ENCODE measurements around the gene LBHD2. TPM values are rescaled to one million over a fixed set of nuclear protein-coding genes. Genes with fewer than 3 reads are reported as not detected.

LBHD2 gene
- total and polyA plus RNA-seq, 2 of the 13 experiments (the other 11 are each of a cell fraction or from before 2014, with no cell fraction given) = 0.67 to 1.00 TPM

GRCh38 chr14:103127356-103127755 lies 43.3 kb downstream of the LBHD2 start (continued):
- TF ChIP-seq RNF219 (CRISPR knock-in tag; IDR thresholded peaks at IDR 0.05) (no peak), ZBTB33 (CRISPR knock-in tag; IDR thresholded peaks at IDR 0.05) (peak; percentile 45; the same call in 1 of the 2 replicates), XRCC5 (optimal IDR thresholded peaks at IDR 0.05; ENCODE audit: low read length) (no peak)

- FAIRE-seq (no peak), ATAC-seq (no peak), DNase-seq (ENCODE audit: low spot score) (no peak)
- no peak overlapping the region for H3K4me2 ChIP-seq (ENCODE audit: low read depth, low read length)
- H3K9me3 ChIP-seq (ENCODE audit: low read length) = no peaks in the 10 kb centered on the region
- no peaks in the 10 kb centered on the region for H3K79me2 ChIP-seq (ENCODE audit: insufficient read depth, low read length)
- no peak overlapping the region for H3K4me3 ChIP-seq (replicated peaks in 1 of 3; ENCODE audit: insufficient read depth in 1 of 3, low read depth in 2 of 3, low read length in 3 of 3)
- no TSS peak for BruUV-seq (replicated peaks)
- ChIA-PET POLR2A (interaction anchor here (1.4 to 1.5 kb wide), 3 partner anchors 16 to 206 kb away, joined by 5 to 7 read pairs (median 5); partner anchors contain the start of gene EIF5), CTCF (ENCODE audit: low intra/inter-chr PET ratio, low total read pairs) (interaction anchor here (1.5 to 1.8 kb wide), 3 partner anchors 23 to 165 kb away, joined by 5 to 10 read pairs (median 6); no protein-coding TSS in a partner anchor)
- H3K4me1 ChIP-seq (ENCODE audit: insufficient read depth, low read length) = peaks cover 30% of the 10 kb centered on the region
- no peak overlapping the region for H3K27ac ChIP-seq (ENCODE audit: extremely low read length, insufficient read depth, low read length)
- H3K27me3 ChIP-seq (ENCODE audit: control insufficient read depth in 1 of 2, insufficient read depth in 2 of 2, low read length in 2 of 2) = peaks cover 7 to 68% of the 10 kb centered on the region in 2 experiments; a peak in 4 of 5 replicates
- H4K20me1 ChIP-seq (ENCODE audit: insufficient read depth, low read length) = no peaks in the 10 kb centered on the region; the same call in 1 of the 2 replicates
- in situ Hi-C loops (cut with HindIII; ENCODE audit: extremely low pct_ligation_motif_present, low pct_unique_long_range_greater_than_20kb) = no loop called here
- 74% methylated on average over 12 of the region's 16 CpGs for WGBS (ENCODE audit: low lambda C conversion rate)
- no peak overlapping the region for H3K9ac ChIP-seq (ENCODE audit: insufficient read depth, low read depth, low read length)
- H3K36me3 ChIP-seq (replicated peaks in 1 of 2; ENCODE audit: control insufficient read depth in 1 of 2, insufficient read depth in 2 of 2, low read length in 2 of 2) = no peaks in the 10 kb centered on the region
- no peak for TF ChIP-seq ZNF770 (CRISPR knock-in tag; IDR thresholded peaks at IDR 0.05)
- TF ChIP-seq MXI1 (IDR thresholded peaks at IDR 0.05; ENCODE audit: borderline replicate concordance, low read depth, low read length) = no peak
- no peak for TF ChIP-seq SOX13 (IDR thresholded peaks at IDR 0.05)
- no peak for TF ChIP-seq SOX13 (CRISPR knock-in tag; conservative IDR thresholded peaks at IDR 0.05 in 1 of 2, IDR thresholded peaks at IDR 0.05 in 1 of 2)
- TF ChIP-seq SMARCE1 (IDR thresholded peaks at IDR 0.05; ENCODE audit: borderline replicate concordance) = no peak
- no peak for TF ChIP-seq TOPORS (CRISPR knock-in tag; IDR thresholded peaks at IDR 0.05)
- TF ChIP-seq ZNF572 (CRISPR knock-in tag; IDR thresholded peaks at IDR 0.05) = no peak
- no peak for TF ChIP-seq ZNF317 (CRISPR knock-in tag; IDR thresholded peaks at IDR 0.05)
- intact Hi-C loops (cut with micrococcal nuclease; ENCODE audit: unreplicated experiment) = no loop called here
- H2AFZ ChIP-seq (ENCODE audit: low read length) = no peak overlapping the region
Measured at GRCh38 chr14:103127861-103128598, 44.0 kb downstream of the LBHD2 start.
